Right cardiac atrium (tissue), 5 donors: ENCODE measurements around the gene ANKRD11. TPM values are rescaled to one million over a fixed set of nuclear protein-coding genes. Genes with fewer than 3 reads are reported as not detected.
"Not testable (repeated sequence)": the region's sequence is repeated elsewhere in the genome, so short reads cannot be mapped to it uniquely, and the experiment has no call there.

Source experiments
- ATAC-seq, 2 donors: fragments of 200-7000 bp; cut with Tn5 transposase; one replicate each; pipeline versions ENCODE4 v1.8.0 to v1.9.1; 2020; ENCODE audit warnings: moderate library complexity in 2 of 2, mild to moderate bottlenecking in 1 of 2
- DNase-seq, 3 donors: peaks; one replicate each; pipeline ENCODE4 v3.0.0-alpha.2; 2020
- H3K27ac ChIP-seq: one replicate; pipeline ENCODE4 v1.5.1; 2013; ENCODE audit warnings: mild to moderate bottlenecking, low read length, control low read depth, moderate library complexity
- H3K27me3 ChIP-seq: one replicate; pipeline ENCODE4 v1.6.1; 2013; ENCODE audit not compliant: control insufficient read depth, insufficient read depth
- H3K4me1 ChIP-seq: one replicate; pipeline ENCODE4 v1.6.1; 2013; ENCODE audit warnings: low read length; ENCODE audit not compliant: control insufficient read depth, insufficient read depth
- H3K4me3 ChIP-seq: one replicate; pipeline ENCODE4 v1.5.1; 2013; ENCODE audit warnings: low read length, control low read depth
- H3K9me3 ChIP-seq: one replicate; pipeline ENCODE4 v1.6.1; 2013; ENCODE audit warnings: low read length; ENCODE audit not compliant: control insufficient read depth
- WGBS: extraction: QIAGEN DNeasy Blood & Tissue Kit; methylation state at CpG from one replicate; pipeline ENCODE4 v1.1.7; 2013; 5-methylcytosine and 5-hydroxymethylcytosine counted together
- intact Hi-C, 4 donors: fragments of 100-400 bp; cut with DNase I; formaldehyde crosslinking; loops; one replicate each; pipeline versions ENCODE4 v1.11.0 to v1.14.0; 2022 to 2023
- polyA plus RNA-seq: library from polyadenylated mRNA; stranded (reverse); fragments of 200-250 nt; gene quantifications from one replicate; pipeline ENCODE4 v1.2.3, GENCODE V29; 2013
- total RNA-seq, 4 donors: library from RNA; stranded (reverse); fragmentation: NEBNext Ultra II Directional; extraction: Animal tissue kit (Norgen Biotek cat#: 25700); gene quantifications; one replicate each; pipeline ENCODE4 v1.2.1, GENCODE V29; 2021
- donor health status: healthy with polysubstance abuse.
- donor health status: DM: no; HTN: yes; CAD: no.
- donor health status: DM: no; HTN: no; CAD: no.
- donor health status: DM: no; HTN: yes; CAD: no; lungs with severe emphysema.
- donor health status: DM: yes; HTN: yes; CAD: no.

Gene ANKRD11
- total and polyA plus RNA-seq, 5 donors, result 75.3 to 98.9 (median 95.3) TPM

GRCh38 chr16:89439659-89440058 is 50.7 kb downstream of the ANKRD11 start:
- no peak for DNase-seq
- WGBS, result 87% methylated on average over 5 of the region's 5 CpGs
- H3K9me3 ChIP-seq, result no peaks in the 10 kb centered on the region
- intact Hi-C loops, result no loop called here
- H3K4me3 ChIP-seq, result no peak overlapping the region
- no peaks in the 10 kb centered on the region for H3K27me3 ChIP-seq
- ATAC-seq, result no peak
- H3K27ac ChIP-seq, result no peak overlapping the region
- peaks cover 35% of the 10 kb centered on the region for H3K4me1 ChIP-seq

- DNase-seq (peak in 1 of 3 donors; percentile 37), ATAC-seq (no peak)
- H3K4me1 ChIP-seq, result peaks cover 27% of the 10 kb centered on the region
- 95% methylated on average over 8 of the region's 8 CpGs for WGBS
- no peak overlapping the region for H3K27ac ChIP-seq
- H3K9me3 ChIP-seq, result no peaks in the 10 kb centered on the region
- intact Hi-C loops, result no loop called here
- no peaks in the 10 kb centered on the region for H3K27me3 ChIP-seq
- H3K4me3 ChIP-seq, result no peak overlapping the region
These were observed 52.4 kb downstream of the ANKRD11 start for GRCh38 chr16:89437991-89438390.

GRCh38 chr16:89437251-89437987 is 52.9 kb downstream of the ANKRD11 start:
- WGBS, result 88% methylated on average over 8 of the region's 8 CpGs
- no peak for ATAC-seq
- peak in 1 of 3 donors; percentile 33 for DNase-seq
- Histone ChIP-seq H3K4me1 (peaks cover 26% of the 10 kb centered on the region), H3K4me3 (no peak overlapping the region), H3K27me3 (no peaks in the 10 kb centered on the region), H3K27ac (no peak overlapping the region), H3K9me3 (no peaks in the 10 kb centered on the region)
- intact Hi-C loops, result no loop called here

DNA sequence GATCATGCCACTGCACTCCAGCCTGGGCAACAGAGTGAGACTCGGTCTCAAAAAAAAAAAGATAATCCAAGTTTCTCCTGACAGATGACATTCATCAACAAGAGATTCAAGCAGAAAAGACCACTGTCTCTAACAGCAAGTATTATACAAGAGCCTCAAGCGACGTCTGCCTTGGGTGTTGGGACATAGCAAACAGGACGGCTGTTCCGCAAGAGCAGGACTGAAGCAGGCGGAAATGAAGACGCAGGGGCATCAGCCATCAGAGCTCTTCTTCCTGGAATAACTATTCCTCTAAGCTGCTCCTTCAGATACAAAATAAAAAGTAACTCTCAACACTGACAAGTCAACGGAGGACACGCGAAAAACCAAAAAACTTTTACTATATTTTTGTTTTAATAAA is 54.0 kb downstream of the ANKRD11 start:
- H3K4me1 ChIP-seq, result peaks cover 36% of the 10 kb centered on the region

GRCh38 chr16:89435059-89435458 is 55.3 kb downstream of the ANKRD11 start:
- peaks cover 37% of the 10 kb centered on the region for H3K4me1 ChIP-seq
- intact Hi-C loops, H3K27me3 ChIP-seq, H3K9me3 ChIP-seq, ATAC-seq, H3K27ac ChIP-seq, H3K4me3 ChIP-seq, DNase-seq: not testable (repeated sequence)
- 97% methylated on average over 5 of the region's 5 CpGs for WGBS

More for the DNA sequence above, 54.0 kb downstream of the ANKRD11 start:
- Histone ChIP-seq H3K4me3 (no peak overlapping the region), H3K9me3 (no peaks in the 10 kb centered on the region), H3K27ac (no peak overlapping the region), H3K27me3 (no peaks in the 10 kb centered on the region)
- peak in 1 of 3 donors; percentile 47 for DNase-seq
- ATAC-seq, result no peak
- intact Hi-C loops, result no loop called here
- 79% methylated on average over 10 of the region's 10 CpGs for WGBS

- WGBS, result 70% methylated on average over 8 of the region's 8 CpGs
- intact Hi-C loops, result no loop called here
These were observed 55.9 kb downstream of the ANKRD11 start for GRCh38 chr16:89434490-89434889.

DNA sequence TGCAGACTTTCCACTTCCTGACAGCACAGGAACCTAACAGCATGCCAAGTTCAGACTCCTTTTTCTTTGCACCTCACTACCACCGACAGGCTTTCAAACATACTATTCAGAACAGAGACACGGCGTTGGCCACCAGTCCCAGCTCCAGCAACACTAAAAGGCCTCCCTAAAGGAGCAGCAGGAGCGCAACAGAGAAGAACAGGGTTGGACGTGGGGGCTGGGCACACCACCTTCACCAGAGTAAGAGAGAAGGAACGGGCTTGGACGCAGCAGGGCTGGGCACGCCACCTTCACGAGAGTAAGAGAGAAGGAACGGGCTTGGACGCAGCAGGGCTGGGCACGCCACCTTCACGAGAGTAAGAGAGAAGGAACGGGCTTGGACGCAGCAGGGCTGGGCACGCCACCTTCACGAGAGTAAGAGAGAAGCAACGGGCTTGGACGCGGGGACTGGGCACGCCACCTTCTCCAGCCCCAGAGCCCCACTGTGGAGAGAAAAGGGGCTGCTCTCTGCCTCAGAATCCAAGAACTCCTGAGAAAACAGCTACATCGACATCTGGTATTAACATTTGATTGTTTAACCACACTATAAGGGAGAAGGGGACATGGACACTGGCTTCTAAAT is 56.9 kb downstream of the ANKRD11 start:
- DNase-seq, ATAC-seq: not testable (repeated sequence)

More at GRCh38 chr16:89434490-89434889, 55.9 kb downstream of the ANKRD11 start:
- no peak for ATAC-seq
- Histone ChIP-seq H3K4me3 (no peak overlapping the region), H3K27me3 (no peaks in the 10 kb centered on the region), H3K9me3 (no peaks in the 10 kb centered on the region), H3K4me1 (peaks cover 37% of the 10 kb centered on the region), H3K27ac (no peak overlapping the region)
- no peak for DNase-seq

GRCh38 chr16:89431630-89432029 is 58.7 kb downstream of the ANKRD11 start:
- ATAC-seq, result peak; percentile 6 to 8
- intact Hi-C loops, result no loop called here
- peaks cover 28% of the 10 kb centered on the region for H3K4me1 ChIP-seq

More for the DNA sequence above, 56.9 kb downstream of the ANKRD11 start:
- H3K4me3 ChIP-seq, H3K27ac ChIP-seq, intact Hi-C loops, H3K9me3 ChIP-seq, H3K27me3 ChIP-seq: not testable (repeated sequence)
- WGBS, result 89% methylated on average over 22 of the region's 22 CpGs
- peaks cover 37% of the 10 kb centered on the region for H3K4me1 ChIP-seq

DNA sequence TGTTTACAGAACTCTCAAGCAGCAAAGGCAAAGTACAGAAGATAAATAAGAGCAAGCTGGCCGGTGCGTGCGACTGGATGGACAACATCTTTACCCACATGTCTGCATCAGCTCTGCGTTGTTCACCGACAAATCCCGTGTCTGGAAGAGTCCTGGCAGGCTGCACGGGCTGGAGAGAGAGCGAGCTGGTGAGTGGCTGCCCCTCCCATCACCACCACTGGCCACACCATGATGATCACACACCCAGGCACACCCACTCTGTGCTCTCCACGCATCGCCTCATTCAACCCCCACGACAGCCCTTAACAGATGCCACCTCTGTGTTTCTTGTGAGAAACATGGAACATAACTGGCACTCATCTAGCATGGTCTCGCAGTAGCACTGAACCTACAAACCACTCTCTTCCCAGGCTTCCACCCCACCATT is 59.2 kb downstream of the ANKRD11 start:
- Histone ChIP-seq H3K27ac (no peak overlapping the region), H3K27me3 (no peaks in the 10 kb centered on the region), H3K4me1 (peaks cover 30% of the 10 kb centered on the region), H3K9me3 (no peaks in the 10 kb centered on the region), H3K4me3 (no peak overlapping the region)
- DNase-seq (peak in 2 of 3 donors; percentile 67 to 73), ATAC-seq (peak; percentile 80 to 83)
- WGBS, result 55% methylated on average over 12 of the region's 12 CpGs
- intact Hi-C loops, result no loop called here

More at GRCh38 chr16:89431630-89432029, 58.7 kb downstream of the ANKRD11 start:
- no peak overlapping the region for H3K27ac ChIP-seq
- no peak overlapping the region for H3K4me3 ChIP-seq
- no peak for DNase-seq
- no peaks in the 10 kb centered on the region for H3K27me3 ChIP-seq
- H3K9me3 ChIP-seq, result no peaks in the 10 kb centered on the region
- WGBS, result 49% methylated on average over 4 of the region's 4 CpGs

- intact Hi-C loops, result no loop called here
- H3K4me1 ChIP-seq, result peaks cover 29% of the 10 kb centered on the region
- WGBS, result 85% methylated on average over 19 of the region's 19 CpGs
These were observed 59.8 kb downstream of the ANKRD11 start for GRCh38 chr16:89430436-89431157.

GRCh38 chr16:89428605-89429004 is 61.8 kb downstream of the ANKRD11 start:
- WGBS, result 94% methylated on average over 7 of the region's 7 CpGs
- H3K4me1 ChIP-seq, result peaks cover 35% of the 10 kb centered on the region
- intact Hi-C loops, result not testable (repeated sequence)

More at GRCh38 chr16:89430436-89431157, 59.8 kb downstream of the ANKRD11 start:
- Histone ChIP-seq H3K4me3 (no peak overlapping the region), H3K9me3 (no peaks in the 10 kb centered on the region), H3K27me3 (no peaks in the 10 kb centered on the region), H3K27ac (no peak overlapping the region)
- no peak for DNase-seq
- no peak for ATAC-seq

More at GRCh38 chr16:89428605-89429004, 61.8 kb downstream of the ANKRD11 start:
- H3K9me3 ChIP-seq, DNase-seq, ATAC-seq, H3K27ac ChIP-seq, H3K27me3 ChIP-seq, H3K4me3 ChIP-seq: not testable (repeated sequence)
